GM19193 (cell line): Measurements from ENCODE around the gene TMEM91.

Source experiments
- POLR2A ChIP-seq: IDR thresholded peaks from 4 replicates; pipeline ENCODE4 v1.6.1; 2011; ENCODE audit not compliant: insufficient read depth, insufficient read length; ENCODE audit errors: extremely low read depth

Gene TMEM91

DNA sequence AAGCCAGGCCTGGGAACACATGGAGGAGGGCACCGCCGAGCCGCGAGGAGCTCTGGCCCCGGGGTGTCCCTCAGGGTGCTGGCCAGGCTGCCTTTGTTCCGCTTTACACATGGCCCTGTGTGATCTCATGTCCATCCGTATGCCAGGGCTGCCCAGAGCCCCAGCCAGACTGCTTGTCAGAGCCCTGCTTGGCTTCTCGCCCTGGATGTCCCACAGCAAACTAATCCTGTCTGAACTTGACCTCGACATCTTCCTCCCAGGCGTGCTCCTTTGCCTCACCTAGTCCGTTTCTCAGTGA lies 35.6 kb downstream of the TMEM91 start:
- no peak for TF ChIP-seq POLR2A

- no peak for TF ChIP-seq POLR2A
Observed at GRCh38 chr19:41412953-41413352, 36.6 kb downstream of the TMEM91 start.

- no peak for TF ChIP-seq POLR2A
Observed at GRCh38 chr19:41413947-41414346, 37.6 kb downstream of the TMEM91 start.

DNA sequence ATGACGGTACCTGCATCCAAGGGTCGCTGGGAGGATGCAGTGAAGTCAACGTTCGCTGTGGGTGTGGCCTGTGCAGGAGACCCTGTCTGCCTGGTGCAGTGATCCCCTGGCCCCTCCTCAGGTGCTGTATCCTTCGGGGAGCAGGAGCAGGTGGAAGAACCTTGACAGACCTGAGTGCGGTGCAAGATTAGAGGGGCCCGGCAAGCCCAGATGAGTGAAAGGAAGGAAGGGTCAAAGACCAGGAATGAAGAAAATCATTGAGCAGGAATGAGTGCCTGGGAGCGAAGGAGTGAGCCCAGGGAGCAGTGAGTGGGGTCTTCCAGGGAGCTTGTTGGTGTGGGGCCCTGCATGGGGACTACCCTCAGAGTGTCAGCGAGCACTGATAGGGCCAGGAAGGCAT lies 38.1 kb downstream of the TMEM91 start:
- TF ChIP-seq POLR2A = no peak

- no peak for TF ChIP-seq POLR2A
Observed at GRCh38 chr19:41415154-41415571, 38.8 kb downstream of the TMEM91 start.

GRCh38 chr19:41416194-41416674 lies 39.9 kb downstream of the TMEM91 start:
- TF ChIP-seq POLR2A = no peak

DNA sequence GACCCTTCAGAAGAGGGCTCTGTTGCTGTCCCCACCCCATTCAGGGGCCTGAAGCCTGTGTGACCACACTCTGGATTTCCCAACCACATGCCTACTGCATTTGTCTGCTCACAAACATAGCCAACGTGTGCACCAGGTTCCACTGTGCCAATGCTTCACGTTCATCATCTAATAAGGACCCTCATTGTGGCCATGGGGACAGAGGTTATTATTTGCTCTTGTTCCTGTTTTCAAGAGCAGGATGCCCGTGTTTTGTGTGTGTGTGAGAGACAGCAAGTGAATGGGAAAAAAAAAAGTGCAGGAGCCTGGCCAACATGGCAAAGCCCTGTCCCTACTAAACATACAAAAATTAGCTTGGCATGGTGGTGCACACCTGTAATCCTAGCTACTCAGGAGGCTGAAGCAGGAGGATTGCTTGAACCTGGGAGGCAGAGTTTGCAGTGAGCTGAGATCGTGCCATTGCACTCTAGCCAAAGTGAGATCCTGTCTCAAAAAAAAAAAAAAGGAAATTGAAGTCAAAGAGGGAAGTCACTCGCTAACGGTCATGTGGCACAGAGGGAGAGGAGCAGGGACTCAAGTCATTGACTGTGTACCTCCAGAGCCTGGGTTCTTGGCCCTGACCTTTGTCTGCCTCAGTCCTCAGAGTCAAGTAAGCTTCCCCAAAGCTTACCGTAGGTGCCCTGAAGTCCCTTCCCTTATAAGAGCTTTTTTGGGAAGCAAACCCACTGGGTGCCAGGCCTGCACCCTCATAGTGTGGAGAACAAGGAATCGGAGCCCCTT lies 44.0 kb downstream of the TMEM91 start:
- no peak for TF ChIP-seq POLR2A

- no peak for TF ChIP-seq POLR2A
Observed at GRCh38 chr19:41421314-41421713, 45.0 kb downstream of the TMEM91 start.

GRCh38 chr19:41421973-41422372 lies 45.6 kb downstream of the TMEM91 start:
- no peak for TF ChIP-seq POLR2A

DNA sequence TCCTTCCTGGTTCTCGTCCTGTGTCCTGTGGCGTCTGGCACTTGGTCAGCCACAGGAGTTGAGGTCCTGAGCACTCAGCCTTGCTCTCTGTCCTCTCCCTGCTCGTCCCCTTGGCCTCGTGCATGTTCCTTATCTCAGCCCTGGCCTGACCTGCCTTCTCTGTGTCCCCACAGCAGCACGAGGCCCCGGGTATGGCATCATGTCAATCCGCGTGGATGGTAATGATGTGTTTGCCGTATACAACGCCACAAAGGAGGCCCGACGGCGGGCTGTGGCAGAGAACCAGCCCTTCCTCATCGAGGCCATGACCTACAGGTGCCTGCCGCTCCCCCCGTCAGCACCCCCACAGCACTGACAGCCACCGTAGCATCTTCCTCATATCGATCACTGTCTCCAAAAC lies 46.1 kb downstream of the TMEM91 start:
- TF ChIP-seq POLR2A = no peak

- no peak for TF ChIP-seq POLR2A
Observed at GRCh38 chr19:41422955-41423354, 46.6 kb downstream of the TMEM91 start.

- no peak for TF ChIP-seq POLR2A
Observed at GRCh38 chr19:41424335-41425173, 48.2 kb downstream of the TMEM91 start.

DNA sequence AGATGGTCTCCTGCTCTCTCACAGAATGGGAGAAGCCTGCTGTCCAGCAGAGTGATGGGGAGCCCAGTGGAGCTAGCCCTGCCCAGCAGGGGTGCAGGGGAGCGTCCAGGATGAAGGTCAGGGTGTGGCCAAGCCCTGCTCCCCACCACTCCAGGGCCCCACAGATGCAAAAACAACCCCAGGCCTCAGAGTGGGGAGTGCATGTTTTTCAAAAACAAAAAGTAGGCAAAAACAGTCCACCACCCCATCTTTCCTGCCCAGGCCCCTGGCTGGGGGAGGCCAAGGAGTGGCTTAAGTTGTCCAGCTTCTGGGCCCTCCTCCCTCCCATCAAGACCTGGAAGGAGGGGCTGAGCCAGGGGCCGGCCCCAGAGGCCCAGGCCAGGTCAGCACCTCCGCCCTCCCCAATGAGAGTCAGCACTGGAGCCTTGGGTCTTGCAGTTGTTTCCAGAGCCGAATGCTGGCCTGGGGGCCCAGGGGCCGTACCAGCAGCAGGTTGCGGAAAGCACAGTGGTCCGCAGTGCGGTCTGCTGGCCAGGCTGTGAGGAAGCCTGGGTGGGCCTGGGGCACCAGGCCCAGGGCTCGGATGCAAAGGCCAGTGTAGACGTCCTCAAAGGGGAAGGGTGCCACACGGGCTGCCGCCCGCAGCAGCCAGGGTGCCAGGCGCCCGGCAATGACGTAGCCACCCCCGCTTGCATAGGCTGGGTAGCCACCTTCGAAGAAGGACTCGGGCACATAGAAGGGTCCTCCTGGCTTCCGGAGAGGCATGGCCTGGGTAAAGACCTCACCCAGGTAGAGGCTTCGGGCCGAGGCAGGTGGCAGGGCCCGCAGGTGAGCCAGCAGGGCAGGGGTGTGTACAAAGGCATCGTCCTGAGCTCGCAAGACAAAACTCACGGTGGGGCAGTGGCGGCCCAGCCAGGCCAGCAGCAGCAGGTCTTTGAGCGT lies 49.1 kb downstream of the TMEM91 start:
- no peak for TF ChIP-seq POLR2A

- no peak for TF ChIP-seq POLR2A
Observed at GRCh38 chr19:41426116-41426841, 49.9 kb downstream of the TMEM91 start.
